ENCODE results near the gene KDM3B. TPM values are rescaled to one million over a fixed set of nuclear protein-coding genes. Genes with fewer than 3 reads are reported as not detected.

KDM3B gene
- total RNA-seq, 2 experiments from 2014 or later, result 53.1 to 55.0 TPM

DNA sequence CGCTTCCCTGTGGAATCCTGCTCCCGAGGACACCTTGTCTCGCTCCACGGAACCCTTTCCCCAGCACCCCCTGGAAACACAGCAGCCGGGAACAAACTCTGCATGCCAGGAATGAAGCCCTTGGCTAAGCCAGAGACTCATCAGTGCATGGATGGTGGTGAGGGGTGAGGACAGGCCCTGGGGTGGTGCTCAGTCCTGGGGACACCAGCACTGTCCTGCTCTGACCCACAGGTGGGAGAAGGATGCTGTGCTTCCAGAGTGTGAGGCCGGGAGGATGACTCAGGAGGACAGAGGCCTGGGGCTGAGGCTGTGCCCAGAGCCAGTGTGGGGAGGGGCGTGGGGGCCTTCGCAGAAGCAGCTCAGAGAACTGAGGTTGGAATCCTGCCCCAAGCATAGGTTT lies 101.6 kb downstream of the KDM3B start:
- Mint-ChIP-seq H3K27me3 (ENCODE audit: low read depth) (peaks cover 2% of the 10 kb centered on the region), H3K36me3 (ENCODE audit: low read depth) (peaks cover 2% of the 10 kb centered on the region), H3K9me3 (ENCODE audit: insufficient read depth) (no peaks in the 10 kb centered on the region), H3K27ac (no peak overlapping the region), H3K4me1 (ENCODE audit: low read depth) (peaks cover 19% of the 10 kb centered on the region), H3K4me3 (no peak overlapping the region)
- ATAC-seq (no peak), DNase-seq (no peak)
- ChIA-PET POLR2A (interaction anchor here (0.9 to 2.3 kb wide), 3 partner anchors 11 to 122 kb away, joined by 3 to 13 read pairs (median 5); partner anchors contain the start of genes CDC25C, EGR1 and ETF1), CTCF (interaction anchor here (2.8 kb wide), 1 partner anchor 49 kb away, joined by 13 read pairs; no protein-coding TSS in a partner anchor)

DNA sequence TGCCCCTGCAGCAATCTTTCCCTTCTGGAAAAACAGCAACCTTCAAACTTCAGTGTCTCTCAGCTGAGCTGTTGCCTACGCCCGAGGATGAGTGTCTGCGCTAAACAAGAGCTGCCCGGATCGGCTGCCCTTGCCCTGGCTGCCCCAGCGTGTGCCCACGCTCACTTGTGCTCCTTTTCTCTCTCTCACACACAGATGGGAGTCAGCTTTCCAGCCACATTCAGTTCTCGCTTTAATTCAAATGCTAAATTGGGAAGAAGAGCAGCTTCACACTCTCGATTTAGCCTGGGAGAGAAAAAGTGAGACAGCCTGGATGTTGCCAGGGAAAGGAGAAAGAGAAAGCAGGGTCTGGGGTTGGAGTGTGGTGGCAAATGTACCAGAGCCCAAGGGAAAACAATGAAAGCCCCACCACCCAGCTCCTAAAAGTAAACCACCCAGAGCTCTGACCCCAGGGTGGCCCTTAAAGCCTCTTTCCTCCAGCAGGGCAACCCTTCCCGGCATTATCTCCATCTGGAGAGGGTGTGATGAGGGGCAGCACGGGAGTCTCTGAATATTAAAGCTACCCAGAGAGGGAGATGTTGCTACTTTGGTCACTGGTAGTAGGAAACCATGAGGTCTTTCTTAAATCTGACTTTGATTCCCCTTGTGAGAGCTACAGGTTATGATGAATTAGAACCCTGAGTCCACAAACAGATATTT lies 102.9 kb downstream of the KDM3B start:
- H3K27me3 Mint-ChIP-seq (ENCODE audit: low read depth), result peaks cover 2% of the 10 kb centered on the region
- H3K36me3 Mint-ChIP-seq (ENCODE audit: low read depth), result peaks cover 3% of the 10 kb centered on the region
- peaks cover 27% of the 10 kb centered on the region for H3K4me1 Mint-ChIP-seq (ENCODE audit: low read depth)
- H3K4me3 Mint-ChIP-seq, result no peak overlapping the region
- no peak for ATAC-seq
- no peak for DNase-seq
- ChIA-PET POLR2A (interaction anchor here (1.5 to 2.3 kb wide), 2 partner anchors 10 to 88 kb away, joined by 5 to 13 read pairs; partner anchors contain the start of genes EGR1 and ETF1), CTCF (interaction anchor here (2.7 to 2.8 kb wide), 2 partner anchors 9 to 48 kb away, joined by 10 to 13 read pairs; partner anchors contain the start of gene EGR1)
- H3K27ac Mint-ChIP-seq, result no peak overlapping the region
- no peaks in the 10 kb centered on the region for H3K9me3 Mint-ChIP-seq (ENCODE audit: insufficient read depth)

GRCh38 chr5:138457531-138458275 lies 105.2 kb downstream of the KDM3B start:
- DNase-seq (no peak), ATAC-seq (no peak)
- Mint-ChIP-seq H3K36me3 (ENCODE audit: low read depth) (peaks cover 3% of the 10 kb centered on the region), H3K4me1 (ENCODE audit: low read depth) (peaks cover 32% of the 10 kb centered on the region), H3K9me3 (ENCODE audit: insufficient read depth) (no peaks in the 10 kb centered on the region), H3K27me3 (ENCODE audit: low read depth) (no peaks in the 10 kb centered on the region), H3K27ac (peak overlapping the region; percentile 69), H3K4me3 (no peak overlapping the region)
- POLR2A ChIA-PET, result interaction anchor here (0.6 to 0.8 kb wide), 2 partner anchors 7 to 838 kb away, joined by 3 read pairs; partner anchors contain the start of gene EGR1
- CTCF ChIA-PET, result interaction anchor here (1.5 to 2.7 kb wide), 3 partner anchors 7 to 104 kb away, joined by 6 to 10 read pairs (median 7); partner anchors contain the start of gene EGR1

DNA sequence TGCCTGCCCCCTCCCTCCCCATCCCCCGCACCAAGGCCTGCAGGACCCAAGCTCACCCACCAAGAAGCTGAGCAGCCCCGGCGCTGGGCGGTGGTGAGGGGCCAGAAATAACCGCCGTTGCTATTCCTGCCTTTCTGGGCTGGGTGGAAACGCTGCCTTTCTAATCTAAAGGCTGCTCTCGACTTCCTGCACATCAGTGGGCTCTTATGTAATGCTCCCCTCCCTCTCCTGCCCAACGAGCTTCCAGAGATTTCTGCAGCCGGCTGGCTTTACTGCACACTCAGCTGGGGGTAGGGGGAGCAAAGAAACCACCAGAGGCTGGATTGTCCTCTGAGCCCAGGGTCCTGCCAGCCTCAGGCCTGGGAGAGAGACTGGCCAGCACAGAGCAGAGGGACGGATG lies 105.9 kb downstream of the KDM3B start:
- peaks cover 3% of the 10 kb centered on the region for H3K36me3 Mint-ChIP-seq (ENCODE audit: low read depth)
- H3K4me1 Mint-ChIP-seq (ENCODE audit: low read depth), result peaks cover 34% of the 10 kb centered on the region
- no peak for DNase-seq
- ATAC-seq, result no peak
- H3K9me3 Mint-ChIP-seq (ENCODE audit: insufficient read depth), result no peaks in the 10 kb centered on the region
- H3K27me3 Mint-ChIP-seq (ENCODE audit: low read depth), result no peaks in the 10 kb centered on the region
- peak overlapping the region; percentile 98 for H3K27ac Mint-ChIP-seq
- ChIA-PET POLR2A (interaction anchor here (1.0 to 1.4 kb wide), 2 partner anchors 8 to 117 kb away, joined by 3 read pairs; partner anchors contain the start of gene HSPA9), CTCF (interaction anchor here (1.5 to 2.2 kb wide), 3 partner anchors 9 to 105 kb away, joined by 6 to 16 read pairs (median 7); no protein-coding TSS in a partner anchor)
- H3K4me3 Mint-ChIP-seq, result no peak overlapping the region

DNA sequence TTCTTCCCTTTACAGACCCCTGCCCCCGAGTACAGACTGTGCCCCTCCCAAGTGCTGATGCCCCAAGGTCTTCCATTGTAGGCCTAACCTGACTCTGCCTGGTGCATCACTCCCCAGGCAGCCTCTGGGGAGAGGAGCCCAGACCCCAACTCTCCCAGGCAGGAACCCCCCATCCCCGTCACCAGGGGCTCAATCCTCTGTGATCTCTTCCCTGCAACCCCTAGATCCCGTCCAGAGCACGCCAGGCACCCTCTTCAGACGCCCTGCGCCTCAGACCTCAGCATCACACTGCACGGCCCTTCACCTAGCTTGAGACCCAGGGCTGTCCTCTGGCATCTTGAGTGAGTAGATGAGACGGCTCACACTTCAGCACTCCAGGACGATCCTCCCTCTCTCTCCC lies 106.4 kb downstream of the KDM3B start:
- H3K4me3 Mint-ChIP-seq, result peak overlapping the region; percentile 25

DNA sequence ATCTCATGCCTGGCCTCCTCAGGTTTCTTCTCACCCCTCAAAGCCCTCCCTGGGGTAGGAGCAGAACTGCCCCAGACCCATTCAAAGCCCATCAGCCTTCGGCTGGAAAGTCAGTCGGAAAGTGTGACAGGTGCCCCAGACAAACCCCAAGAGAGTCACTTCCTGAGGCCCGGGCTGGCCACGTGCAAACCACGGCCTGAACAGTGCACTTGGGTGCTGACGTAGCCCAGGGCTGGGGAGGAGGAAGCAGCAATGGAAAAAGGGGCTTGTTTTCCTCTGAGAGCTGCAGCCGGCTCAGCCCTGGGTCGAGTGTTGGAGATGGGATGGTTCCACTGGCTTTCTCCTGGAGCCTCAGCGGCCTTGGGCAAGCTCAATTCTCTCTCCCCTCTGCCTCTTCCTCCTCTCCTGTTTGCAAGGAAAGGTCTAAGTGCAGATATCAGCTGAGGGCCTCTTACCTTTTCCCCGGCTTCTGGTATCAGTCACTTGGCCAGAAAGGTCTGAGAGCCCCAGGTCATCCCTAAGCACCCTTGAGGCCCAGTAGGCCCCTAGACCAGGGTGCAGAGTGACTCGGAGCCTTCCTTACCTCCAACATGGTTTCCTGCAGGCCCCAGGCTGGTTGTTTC lies 106.9 kb downstream of the KDM3B start:
- Mint-ChIP-seq H3K27ac (peak overlapping the region; percentile 98), H3K4me3 (peak overlapping the region; percentile 25), H3K36me3 (ENCODE audit: low read depth) (peaks cover 3% of the 10 kb centered on the region), H3K9me3 (ENCODE audit: insufficient read depth) (no peaks in the 10 kb centered on the region), H3K27me3 (ENCODE audit: low read depth) (no peaks in the 10 kb centered on the region), H3K4me1 (ENCODE audit: low read depth) (peaks cover 37% of the 10 kb centered on the region)
- ChIA-PET POLR2A (interaction anchor here (0.8 to 1.4 kb wide), 5 partner anchors 9 to 116 kb away, joined by 3 to 4 read pairs (median 3); partner anchors contain the start of genes ETF1 and HSPA9), CTCF (interaction anchor here (2.2 kb wide), 1 partner anchor 10 kb away, joined by 16 read pairs; no protein-coding TSS in a partner anchor)
- peak; percentile 69 for ATAC-seq
- peak; percentile 92 for DNase-seq

More for the DNA sequence above, 106.4 kb downstream of the KDM3B start:
- H3K27ac Mint-ChIP-seq, result peak overlapping the region; percentile 98
- no peaks in the 10 kb centered on the region for H3K27me3 Mint-ChIP-seq (ENCODE audit: low read depth)
- H3K36me3 Mint-ChIP-seq (ENCODE audit: low read depth), result peaks cover 3% of the 10 kb centered on the region
- DNase-seq, result no peak
- CTCF ChIA-PET, result interaction anchor here (2.2 kb wide), 1 partner anchor 9 kb away, joined by 16 read pairs; no protein-coding TSS in a partner anchor
- no peak for ATAC-seq
- no peaks in the 10 kb centered on the region for H3K9me3 Mint-ChIP-seq (ENCODE audit: insufficient read depth)
- POLR2A ChIA-PET, result interaction anchor here (1.0 to 1.4 kb wide), 4 partner anchors 9 to 117 kb away, joined by 3 read pairs; partner anchors contain the start of gene HSPA9
- peaks cover 37% of the 10 kb centered on the region for H3K4me1 Mint-ChIP-seq (ENCODE audit: low read depth)

GRCh38 chr5:138460032-138460693 lies 107.7 kb downstream of the KDM3B start:
- Mint-ChIP-seq H3K27ac (peak overlapping the region; percentile 98), H3K9me3 (ENCODE audit: insufficient read depth) (no peaks in the 10 kb centered on the region), H3K4me1 (ENCODE audit: low read depth) (peaks cover 37% of the 10 kb centered on the region), H3K36me3 (ENCODE audit: low read depth) (peaks cover 3% of the 10 kb centered on the region), H3K27me3 (ENCODE audit: low read depth) (no peaks in the 10 kb centered on the region), H3K4me3 (no peak overlapping the region)
- DNase-seq (no peak), ATAC-seq (no peak)
- CTCF ChIA-PET, result interaction anchor here (2.2 kb wide), 1 partner anchor 11 kb away, joined by 16 read pairs; no protein-coding TSS in a partner anchor
- POLR2A ChIA-PET, result interaction anchor here (0.8 to 1.4 kb wide), 4 partner anchors 10 to 107 kb away, joined by 3 to 4 read pairs (median 3); partner anchors contain the start of gene ETF1

DNA sequence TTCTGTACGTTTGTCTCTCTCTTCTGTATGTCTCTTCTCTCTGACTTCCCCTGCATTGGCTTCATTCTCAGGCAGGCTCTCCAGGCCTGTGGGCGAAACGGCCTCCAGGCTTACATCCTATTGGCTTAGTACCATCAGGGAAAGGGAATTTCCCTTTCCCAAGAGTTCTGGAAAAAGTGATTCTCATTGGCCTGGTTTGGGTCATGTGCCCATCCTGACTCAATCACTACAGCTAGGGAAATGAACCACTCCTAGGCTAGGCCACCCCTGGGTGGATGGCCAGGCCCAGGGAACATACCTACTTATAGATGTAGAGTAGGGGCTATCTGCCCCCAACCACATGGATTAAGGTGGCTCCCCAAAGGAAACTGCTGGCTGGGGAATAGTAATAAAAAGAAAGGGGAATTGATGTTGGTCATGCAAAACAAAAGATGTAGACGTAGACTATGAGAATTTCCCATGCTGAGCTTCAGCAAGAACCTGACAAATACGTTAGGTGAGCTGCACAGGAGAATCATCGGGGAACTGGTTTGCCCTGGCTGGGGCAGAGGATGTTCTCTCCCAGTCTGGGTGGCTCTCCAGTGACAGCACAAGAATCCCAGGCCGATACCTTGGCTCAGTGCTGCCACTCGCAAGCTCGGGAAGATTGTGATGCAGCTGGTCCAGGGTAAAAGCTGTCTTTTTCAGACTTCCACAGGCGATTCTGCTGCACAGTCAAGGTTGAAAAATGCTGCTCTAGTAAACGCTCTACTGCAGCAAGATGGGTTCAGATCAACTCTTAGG lies 109.0 kb downstream of the KDM3B start:
- ChIA-PET POLR2A (interaction anchor here (0.8 kb wide), 1 partner anchor 81 kb away, joined by 3 read pairs; the partner anchor contains the start of gene ETF1), CTCF (interaction anchor here (1.0 to 2.1 kb wide), 5 partner anchors 12 to 109 kb away, joined by 3 to 7 read pairs (median 6); partner anchors contain the start of genes ETF1 and KDM3B)
- peak overlapping the region; percentile 41 for H3K27ac Mint-ChIP-seq
- no peak for DNase-seq
- no peak overlapping the region for H3K4me3 Mint-ChIP-seq
- H3K9me3 Mint-ChIP-seq (ENCODE audit: insufficient read depth), result no peaks in the 10 kb centered on the region
- no peak for ATAC-seq
- peaks cover 3% of the 10 kb centered on the region for H3K36me3 Mint-ChIP-seq (ENCODE audit: low read depth)
- H3K4me1 Mint-ChIP-seq (ENCODE audit: low read depth), result peaks cover 40% of the 10 kb centered on the region
- H3K27me3 Mint-ChIP-seq (ENCODE audit: low read depth), result peaks cover 3% of the 10 kb centered on the region

GRCh38 chr5:138463419-138464007 lies 111.0 kb downstream of the KDM3B start:
- ATAC-seq (no peak), DNase-seq (no peak)
- Mint-ChIP-seq H3K4me3 (peak overlapping the region; percentile 87), H3K9me3 (ENCODE audit: insufficient read depth) (no peaks in the 10 kb centered on the region), H3K27ac (peak overlapping the region; percentile 96), H3K36me3 (ENCODE audit: low read depth) (peaks cover 9% of the 10 kb centered on the region), H3K27me3 (ENCODE audit: low read depth) (peaks cover 20% of the 10 kb centered on the region), H3K4me1 (ENCODE audit: low read depth) (peaks cover 46% of the 10 kb centered on the region)
- POLR2A ChIA-PET, result interaction anchor here (0.6 to 3.3 kb wide), 10 partner anchors 8 to 709 kb away, joined by 3 to 32 read pairs (median 10); partner anchors contain the start of genes ETF1, HNRNPA0 and HSPA9
- CTCF ChIA-PET, result interaction anchor here (1.5 to 4.2 kb wide), 11 partner anchors 7 to 285 kb away, joined by 3 to 34 read pairs (median 10); partner anchors contain the start of genes BRD8, ETF1, HSPA9 and KDM3B
